ENCODE measurements around the gene STX18.
A peak's percentile ranks its signal among the peaks of the same experiment; 100 is the strongest.
"Not testable (repeated sequence)": the region's sequence is repeated elsewhere in the genome, so short reads cannot be mapped to it uniquely, and the experiment has no call there.

STX18 gene

GRCh38 chr4:4552042-4552441, 10.2 kb upstream of the STX18 start:
- DNase-seq = not testable (repeated sequence)

- DNase-seq = not testable (repeated sequence)
These were observed 8.3 kb upstream of the STX18 start for GRCh38 chr4:4550161-4550560.

GRCh38 chr4:4549534-4549933, 7.7 kb upstream of the STX18 start:
- DNase-seq = no peak

- DNase-seq = no peak
These were observed 1.1 kb upstream of the STX18 start for GRCh38 chr4:4542774-4543485.

- DNase-seq = peak; percentile 14
These were observed 712 bp downstream of the STX18 start for GRCh38 chr4:4541040-4541631.

GRCh38 chr4:4539481-4539880, 2.4 kb downstream of the STX18 start:
- DNase-seq = no peak

- no peak for DNase-seq
These were observed 6.3 kb downstream of the STX18 start for GRCh38 chr4:4535590-4535989.

GRCh38 chr4:4534515-4535145, 7.2 kb downstream of the STX18 start:
- no peak for DNase-seq

- DNase-seq = no peak
These were observed 8.2 kb downstream of the STX18 start for GRCh38 chr4:4533461-4534169.

GRCh38 chr4:4532371-4533154, 9.3 kb downstream of the STX18 start:
- DNase-seq = no peak

- no peak for DNase-seq
These were observed 12.5 kb downstream of the STX18 start for GRCh38 chr4:4529392-4529791.

GRCh38 chr4:4526401-4526800, 15.4 kb downstream of the STX18 start:
- DNase-seq = no peak

GRCh38 chr4:4524364-4524763, 17.5 kb downstream of the STX18 start:
- DNase-seq = no peak

GRCh38 chr4:4521731-4522130, 20.1 kb downstream of the STX18 start:
- no peak for DNase-seq

GRCh38 chr4:4521136-4521535, 20.7 kb downstream of the STX18 start:
- DNase-seq = no peak

- no peak for DNase-seq
These were observed 22.5 kb downstream of the STX18 start for GRCh38 chr4:4519297-4519894.

- DNase-seq = no peak
These were observed 23.1 kb downstream of the STX18 start for GRCh38 chr4:4518747-4519146.

GRCh38 chr4:4514786-4515185, 27.1 kb downstream of the STX18 start:
- DNase-seq = no peak

- DNase-seq = no peak
These were observed 29.6 kb downstream of the STX18 start for GRCh38 chr4:4512282-4512681.

- not testable (repeated sequence) for DNase-seq
These were observed 31.2 kb downstream of the STX18 start for GRCh38 chr4:4510641-4511040.

GRCh38 chr4:4509521-4509920, 32.3 kb downstream of the STX18 start:
- DNase-seq = no peak

GRCh38 chr4:4507923-4508322, 33.9 kb downstream of the STX18 start:
- no peak for DNase-seq

Data from NCI-H2029 treated with DMSO at 0.1 percent for 48 hours (cell line).